IMR-90 (cell line): ENCODE data around the gene RUNX2. TPM values are rescaled to one million over a fixed set of nuclear protein-coding genes. Genes with fewer than 3 reads are reported as not detected.

ENCODE experiments used
- ATAC-seq: fragments of 200-7000 bp; cut with Tn5 transposase; 2 replicates; pipeline ENCODE4 v1.9.1; 2020; ENCODE audit warnings: low read depth, mild to moderate bottlenecking, moderate library complexity
- BruUV-seq: library from RNA; stranded (reverse); fragments of 400-500 nt; replicated peaks from 2 replicates; lab custom pipeline; 2021; lab: Mats Ljungman, UMichigan
- CTCF ChIA-PET: fragments of 300-600 bp; formaldehyde crosslinking; extraction: SDS; loops from one replicate; lab custom pipeline; 2021; ENCODE audit warnings: antibody characterized with exemption; lab: Yijun Ruan, JAX
- POLR2A ChIA-PET: fragments of 300-600 bp; sonication (Branson Sonifier 250); formaldehyde crosslinking; loops from one replicate; lab custom pipeline; 2022; ENCODE audit warnings: antibody characterized with exemption; ENCODE audit not compliant: unreplicated experiment; lab: Charles Lee
- DNase-seq: peaks from one replicate; pipeline ENCODE4 v3.0.0; 2013
- H2AFZ ChIP-seq: replicated peaks from 2 replicates; pipeline ENCODE3; 2013; ENCODE audit warnings: low read length, mild to moderate bottlenecking; ENCODE audit not compliant: poor library complexity
- H2AK5ac ChIP-seq: 2 replicates; pipeline ENCODE4 v1.6.1; 2013; ENCODE audit warnings: low read depth, low read length, inconsistent platforms
- H2AK9ac ChIP-seq: replicated peaks from 2 replicates; pipeline ENCODE3; 2013; ENCODE audit warnings: mild to moderate bottlenecking, low read depth, low read length, moderate library complexity; ENCODE audit not compliant: poor library complexity
- H2BK120ac ChIP-seq: 2 replicates; pipeline ENCODE4 v1.6.1; 2013; ENCODE audit warnings: low read depth, low read length, inconsistent platforms
- H2BK15ac ChIP-seq: 3 replicates; pipeline ENCODE4 v1.6.1; 2013; ENCODE audit warnings: low read depth, low read length, inconsistent platforms
- H2BK20ac ChIP-seq: 2 replicates; pipeline ENCODE4 v1.6.1; 2013; ENCODE audit warnings: low read depth, mild to moderate bottlenecking, inconsistent platforms, low read length, moderate library complexity
- H2BK5ac ChIP-seq: 2 replicates; pipeline ENCODE4 v1.6.1; 2013; ENCODE audit warnings: mild to moderate bottlenecking, low read depth, low read length, inconsistent platforms; ENCODE audit not compliant: poor library complexity, severe bottlenecking
- H3K14ac ChIP-seq: replicated peaks from 2 replicates; pipeline ENCODE4 v1.6.1; 2013; ENCODE audit warnings: low read depth, low read length, inconsistent platforms
- H3K18ac ChIP-seq: 2 replicates; pipeline ENCODE4 v1.6.1; 2013; ENCODE audit warnings: low read depth, low read length, control low read depth
- H3K23ac ChIP-seq: 2 replicates; pipeline ENCODE4 v1.6.1; 2013; ENCODE audit warnings: low read depth, low read length, inconsistent platforms
- H3K27ac ChIP-seq: 2 replicates; pipeline ENCODE4 v1.5.1; 2013; ENCODE audit warnings: mild to moderate bottlenecking, control low read depth, low read length; ENCODE audit not compliant: insufficient read depth
- H3K27me3 ChIP-seq: 2 replicates; pipeline ENCODE4 v1.6.1; 2013; ENCODE audit warnings: low read length; ENCODE audit not compliant: control insufficient read depth, insufficient read depth
- H3K36me3 ChIP-seq: 2 replicates; pipeline ENCODE4 v1.6.1; 2013; ENCODE audit warnings: low read length, mixed read lengths; ENCODE audit not compliant: control insufficient read depth, insufficient read depth
- H3K4ac ChIP-seq: 2 replicates; pipeline ENCODE4 v1.6.1; 2013; ENCODE audit warnings: low read depth, low read length, inconsistent platforms
- H3K4me1 ChIP-seq: 2 replicates; pipeline ENCODE4 v1.6.1; 2013; ENCODE audit warnings: low read length, mixed read lengths; ENCODE audit not compliant: control insufficient read depth, insufficient read depth
- H3K4me2 ChIP-seq: 2 replicates; pipeline ENCODE4 v1.6.1; 2013; ENCODE audit warnings: low read depth, mild to moderate bottlenecking, control low read depth, low read length, moderate library complexity
- H3K4me3 ChIP-seq: 2 replicates; pipeline ENCODE4 v1.5.1; 2013; ENCODE audit warnings: low read depth, mild to moderate bottlenecking, control low read depth, low read length, moderate library complexity; ENCODE audit not compliant: insufficient read depth
- H3K56ac ChIP-seq: 2 replicates; pipeline ENCODE4 v1.6.1; 2013; ENCODE audit warnings: low read length, inconsistent platforms; ENCODE audit not compliant: insufficient read depth; ENCODE audit errors: extremely low read depth
- H3K79me1 ChIP-seq, 2 experiments: 2 replicates each; pipeline ENCODE4 v1.6.1; 2013; ENCODE audit warnings: low read length in 2 of 2, inconsistent platforms in 1 of 2, low read depth in 1 of 2
- H3K9ac ChIP-seq: 2 replicates; pipeline ENCODE4 v1.6.1; 2013; ENCODE audit warnings: low read depth, low read length, control low read depth
- H3K9me1 ChIP-seq: 2 replicates; pipeline ENCODE4 v1.6.1; 2013; ENCODE audit warnings: low read length, inconsistent platforms; ENCODE audit not compliant: insufficient read depth
- H3K9me3 ChIP-seq: 2 replicates; pipeline ENCODE4 v1.6.1; 2013; ENCODE audit warnings: low read length; ENCODE audit not compliant: control insufficient read depth, insufficient read depth
- H4K20me1 ChIP-seq: 2 replicates; pipeline ENCODE4 v1.6.1; 2013; ENCODE audit warnings: low read length, inconsistent platforms; ENCODE audit not compliant: insufficient read depth
- H4K5ac ChIP-seq: 2 replicates; pipeline ENCODE4 v1.6.1; 2013; ENCODE audit warnings: mild to moderate bottlenecking, low read depth, low read length, control low read depth
- H4K8ac ChIP-seq, 2 experiments: 2 replicates each; pipeline ENCODE4 v1.6.1; 2013; ENCODE audit warnings: low read depth in 2 of 2, low read length in 2 of 2, control low read depth in 1 of 2, inconsistent platforms in 1 of 2
- H4K91ac ChIP-seq: 2 replicates; pipeline ENCODE4 v1.6.1; 2013; ENCODE audit warnings: low read depth, low read length, inconsistent platforms; ENCODE audit not compliant: insufficient read depth
- CEBPB ChIP-seq: IDR thresholded peaks from 2 replicates; pipeline ENCODE4 v1.6.1; 2012; ENCODE audit warnings: low read depth, low read length, improper control_type of control experiment
- CHD1 ChIP-seq: IDR thresholded peaks from 2 replicates; pipeline ENCODE4 v1.6.1; 2012; ENCODE audit warnings: low read depth, low read length, improper control_type of control experiment
- FOS ChIP-seq: fragments of 150-350 bp; IDR thresholded peaks from 2 replicates; pipeline ENCODE4 v1.6.1; 2016; ENCODE audit warnings: low read depth, low read length
- SMC3 ChIP-seq: fragments of 150-350 bp; IDR thresholded peaks from 2 replicates; pipeline ENCODE4 v1.6.1; 2016; ENCODE audit warnings: low read depth, mild to moderate bottlenecking, antibody characterized with exemption, low read length, moderate library complexity
- WGBS, 2 experiments: methylation state at CpG; one replicate each; pipeline versions ENCODE4 v1.1.5 to v1.1.7; 2013; ENCODE audit warnings: missing lambda C conversion rate in 2 of 2; ENCODE audit not compliant: insufficient read length in 1 of 2; ENCODE audit errors: extremely low coverage in 2 of 2; 5-methylcytosine and 5-hydroxymethylcytosine counted together
- dilution Hi-C: fragments of 300-500 bp; cut with HindIII; formaldehyde crosslinking; loops from one replicate; pipeline ENCODE4 v1.14.3; 2018; ENCODE audit warnings: low sequenced_read_pairs; ENCODE audit not compliant: unreplicated experiment
- in situ Hi-C: fragments of 300-500 bp; cut with MboI; formaldehyde crosslinking; loops from 3 replicates; pipeline ENCODE4 v1.14.3; 2019; ENCODE audit warnings: low sequenced_read_pairs, inconsistent platforms, mixed read lengths
- intact Hi-C: fragments of 100-400 bp; cut with micrococcal nuclease; formaldehyde crosslinking; loops from 2 replicates; pipeline ENCODE4 v1.10.0; 2022
- polyA plus RNA-seq, 3 experiments: library from polyadenylated mRNA; depleted of rRNA; stranded (reverse); fragments of >200 nt; gene quantifications; 2 replicates each; pipeline ENCODE4 v1.2.3, GENCODE V29; 2012; ENCODE audit warnings: low replicate concordance in 1 of 3
- total RNA-seq: library from RNA; depleted of rRNA; stranded (reverse); fragments of >200 nt; gene quantifications from 2 replicates; pipeline ENCODE4 v1.2.3, GENCODE V29; 2012

Gene RUNX2
- total and polyA plus RNA-seq, 2 of the 4 experiments (the other 2 are of a cell fraction): 2.3 to 4.7 TPM

DNA sequence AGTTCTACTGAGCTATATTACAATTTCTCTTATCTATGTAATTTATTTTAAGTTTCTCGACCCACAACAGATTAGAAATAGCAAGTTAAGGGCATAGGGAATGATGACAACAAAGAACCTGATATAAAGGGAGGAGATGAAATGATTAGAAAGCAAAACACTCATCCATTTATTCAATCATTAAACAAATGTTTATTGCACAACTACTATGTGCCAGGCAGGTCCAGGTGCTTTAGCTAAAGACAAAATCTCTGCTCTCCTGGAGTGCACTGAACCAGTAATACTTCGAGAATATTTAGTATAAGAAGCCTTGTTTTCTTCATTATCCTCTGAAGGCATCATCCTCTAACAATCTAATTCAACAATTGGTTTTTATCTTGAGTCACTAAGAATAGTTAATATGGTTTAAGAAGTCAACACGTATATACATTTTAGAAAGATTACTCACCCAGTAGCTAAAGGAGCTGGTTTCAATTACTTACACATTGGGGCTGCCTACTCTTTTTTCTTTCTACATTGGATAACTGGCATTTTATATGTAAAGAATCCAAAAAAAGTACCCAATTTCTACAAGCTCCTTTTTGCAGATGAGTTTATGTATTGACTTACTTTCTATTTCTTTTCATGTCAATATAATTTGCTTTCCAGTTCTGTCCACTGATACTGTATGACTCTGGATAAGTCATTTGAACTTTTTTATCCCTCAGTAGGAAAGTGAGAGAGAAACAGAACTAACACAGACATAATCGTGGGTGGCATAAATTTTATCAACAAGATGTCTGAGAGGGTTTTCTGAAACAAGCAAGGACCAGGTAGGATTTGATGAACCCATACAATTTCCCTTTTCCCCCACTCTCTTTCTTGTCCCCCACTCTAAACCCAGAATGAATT, 375.0 kb downstream of the RUNX2 start:
- H2AK5ac ChIP-seq: peak overlapping the region; percentile 10; the same call in 1 of the 2 replicates
- H2BK15ac ChIP-seq: peak overlapping the region; percentile 43; the same call in 2 of the 3 replicates
- H2AFZ ChIP-seq: no peak overlapping the region
- no peak overlapping the region for H3K4me3 ChIP-seq
- no peaks in the 10 kb centered on the region for H4K20me1 ChIP-seq
- in situ Hi-C loops (loop anchor here (25.0 kb wide), 2 partner anchors 616 to 1216 kb away; no protein-coding TSS in a partner anchor), intact Hi-C loops (loop anchor here (5.0 kb wide), 1 partner anchor 71 kb away; no protein-coding TSS in a partner anchor), dilution Hi-C loops (no loop called here)
- no CpG with 5 or more reads among the region's 4 CpGs for WGBS, 2 experiments
- H3K9ac ChIP-seq: no peak overlapping the region
- H4K91ac ChIP-seq: peak overlapping the region; percentile 62; the same call in 1 of the 2 replicates
- H2BK5ac ChIP-seq: peak overlapping the region; percentile 91
- no peaks in the 10 kb centered on the region for H3K9me3 ChIP-seq
- 0 out of 2 replicates have a peak, but pooled peaks have one; percentile 30 for TF ChIP-seq FOS
- TF ChIP-seq CEBPB: peak; percentile 69
- no peak for TF ChIP-seq SMC3
- TF ChIP-seq CHD1: no peak
- peaks cover 11% of the 10 kb centered on the region for H3K9me1 ChIP-seq
- POLR2A ChIA-PET: no interaction called here
- H4K8ac ChIP-seq: peak overlapping the region; percentile 68 to 73; a peak in 2 of 4 replicates
- CTCF ChIA-PET: interaction anchor here (0.9 to 1.5 kb wide), 3 partner anchors 11 to 1227 kb away, joined by 3 to 8 read pairs (median 5); no protein-coding TSS in a partner anchor
- peaks cover 10% of the 10 kb centered on the region for H3K4me1 ChIP-seq
- H3K27ac ChIP-seq: no peak overlapping the region
- DNase-seq (peak; percentile 81), ATAC-seq (peak; percentile 70)
- peak overlapping the region; percentile 80; the same call in 1 of the 2 replicates for H3K4me2 ChIP-seq
- peak overlapping the region; percentile 77 for H3K4ac ChIP-seq
- H3K56ac ChIP-seq: no peak overlapping the region; the same call in 1 of the 2 replicates
- no peaks in the 10 kb centered on the region for H3K79me1 ChIP-seq
- peak overlapping the region; percentile 79 for H2BK20ac ChIP-seq
- no peak overlapping the region; the same call in none of the 2 replicates for H3K14ac ChIP-seq
- no peaks in the 10 kb centered on the region for H3K36me3 ChIP-seq
- BruUV-seq: no TSS peak
- peak overlapping the region; percentile 87 for H2BK120ac ChIP-seq
- H3K18ac ChIP-seq: peak overlapping the region; percentile 93; the same call in 1 of the 2 replicates
- H3K23ac ChIP-seq: peak overlapping the region; percentile 58; the same call in 1 of the 2 replicates
- no peak overlapping the region for H2AK9ac ChIP-seq
- H4K5ac ChIP-seq: peak overlapping the region; percentile 88; the same call in 1 of the 2 replicates
- no peaks in the 10 kb centered on the region for H3K27me3 ChIP-seq
